Activated CD4-positive, alpha-beta T cell treated with anti-CD3 and anti-CD28 coated beads, Interleukin-2, amount 50 U/mL, for 4 hours (primary cell): ENCODE results near the gene LGR5.

Source experiments
- DNase-seq, 2 experiments: peaks; one replicate each; pipeline ENCODE4 v3.0.0-alpha.2; 2020

LGR5 gene

DNA sequence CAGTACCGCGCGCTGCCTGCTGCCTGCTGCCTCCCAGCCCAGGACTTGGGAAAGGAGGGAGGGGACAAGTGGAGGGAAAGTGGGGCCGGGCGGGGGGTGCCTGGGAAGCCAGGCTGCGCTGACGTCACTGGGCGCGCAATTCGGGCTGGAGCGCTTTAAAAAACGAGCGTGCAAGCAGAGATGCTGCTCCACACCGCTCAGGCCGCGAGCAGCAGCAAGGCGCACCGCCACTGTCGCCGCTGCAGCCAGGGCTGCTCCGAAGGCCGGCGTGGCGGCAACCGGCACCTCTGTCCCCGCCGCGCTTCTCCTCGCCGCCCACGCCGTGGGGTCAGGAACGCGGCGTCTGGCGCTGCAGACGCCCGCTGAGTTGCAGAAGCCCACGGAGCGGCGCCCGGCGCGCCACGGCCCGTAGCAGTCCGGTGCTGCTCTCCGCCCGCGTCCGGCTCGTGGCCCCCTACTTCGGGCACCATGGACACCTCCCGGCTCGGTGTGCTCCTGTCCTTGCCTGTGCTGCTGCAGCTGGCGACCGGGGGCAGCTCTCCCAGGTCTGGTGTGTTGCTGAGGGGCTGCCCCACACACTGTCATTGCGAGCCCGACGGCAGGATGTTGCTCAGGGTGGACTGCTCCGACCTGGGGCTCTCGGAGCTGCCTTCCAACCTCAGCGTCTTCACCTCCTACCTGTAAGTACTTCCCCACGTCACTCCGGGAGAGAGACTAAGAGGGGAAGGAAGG lies at the start of gene LGR5:
Gene LGR5 (plus strand): TSS at position 186 of the 732 bp plus-strand sequence. CDS start 283 bp downstream, at position 469.
- no peak for DNase-seq

DNA sequence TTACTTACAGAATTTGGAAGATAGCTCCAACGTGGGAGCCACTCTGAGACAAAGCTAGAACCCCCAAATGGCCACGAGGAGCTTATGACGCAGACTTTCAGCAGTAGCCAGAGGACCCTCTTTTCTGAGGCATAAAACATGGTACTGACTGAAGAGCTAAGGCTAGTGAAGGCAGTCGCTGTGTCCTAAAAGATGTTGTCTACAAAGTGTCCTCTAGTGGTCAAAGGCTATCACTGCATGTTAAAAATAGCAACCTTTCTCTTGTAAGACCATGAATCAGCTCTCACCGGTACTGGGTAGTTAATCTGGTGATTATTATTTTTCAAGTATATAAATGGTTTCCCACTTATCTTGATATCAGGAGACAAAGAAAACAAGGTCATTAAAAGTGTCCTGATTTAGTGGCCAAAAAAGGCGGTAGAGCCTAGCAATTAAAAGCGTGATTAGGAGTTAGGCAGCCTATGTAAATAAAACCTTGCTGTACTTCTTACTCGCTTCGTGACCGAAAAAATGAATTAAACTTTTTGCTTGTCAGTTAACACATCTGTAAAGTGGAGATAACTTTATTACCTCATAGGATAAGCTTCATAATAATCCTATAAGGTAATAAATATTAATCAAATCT lies 47.0 kb upstream of the LGR5 start:
- DNase-seq: no peak

DNA sequence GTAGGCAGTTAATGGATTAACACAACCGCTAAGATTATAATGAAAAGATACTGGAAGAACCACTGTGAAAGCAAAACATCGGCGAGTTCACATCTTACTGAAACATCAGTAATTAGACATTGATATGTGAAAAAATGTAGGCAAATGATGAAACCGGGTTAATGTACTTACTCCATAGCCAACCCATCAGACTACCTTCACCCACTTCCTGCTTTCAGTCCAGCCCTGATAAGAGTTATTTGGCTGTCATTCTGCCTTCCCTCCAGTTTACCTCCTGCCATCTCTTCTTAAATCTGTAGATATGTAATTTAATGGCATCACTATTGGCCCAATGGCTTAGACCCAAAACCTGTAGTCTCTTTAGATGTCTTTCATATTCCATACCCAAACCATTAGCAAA lies 46.0 kb upstream of the LGR5 start:
- no peak for DNase-seq

DNA sequence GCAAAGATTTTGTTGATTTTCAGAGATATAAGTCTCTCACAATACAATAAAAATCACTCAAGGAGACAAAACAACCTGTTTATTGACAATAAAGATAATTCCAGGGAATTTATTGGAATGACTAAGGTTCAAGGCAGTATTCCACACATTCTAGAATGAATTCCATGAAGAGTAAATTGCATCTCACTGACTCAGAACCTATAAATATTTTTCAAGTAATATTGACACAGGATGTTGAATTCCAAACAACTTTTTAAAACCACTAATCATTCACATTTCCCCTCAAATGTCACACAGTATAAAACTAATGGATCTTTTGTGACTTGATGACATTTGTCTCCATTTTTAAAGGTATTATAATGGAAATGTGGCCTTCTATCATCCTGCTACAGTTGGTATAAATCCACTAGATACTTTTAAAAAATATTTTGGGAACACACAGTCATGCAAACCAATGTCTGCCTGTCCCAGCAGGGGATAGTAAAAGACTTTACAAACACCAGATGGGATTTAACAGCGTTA lies 42.1 kb upstream of the LGR5 start:
- DNase-seq: no peak

DNA sequence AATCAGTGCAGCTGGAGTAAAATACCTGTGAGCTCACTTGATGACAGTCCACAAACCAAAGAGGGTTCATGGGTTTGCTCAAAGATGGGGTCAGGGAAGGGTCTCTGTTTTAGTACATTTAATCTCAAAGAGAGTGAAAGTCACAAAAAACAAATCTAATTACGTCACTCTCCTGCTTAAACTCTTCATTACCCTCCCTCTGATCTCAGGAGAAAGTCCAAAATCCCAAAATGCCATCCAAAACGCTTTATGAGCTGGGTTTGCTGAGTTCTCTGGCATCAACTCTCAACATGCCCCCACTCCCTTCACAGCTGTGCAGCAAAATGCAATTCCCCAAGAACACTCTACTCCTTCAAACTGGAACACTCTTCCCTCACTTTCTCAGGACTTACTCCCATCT lies 40.4 kb upstream of the LGR5 start:
- no peak for DNase-seq

DNA sequence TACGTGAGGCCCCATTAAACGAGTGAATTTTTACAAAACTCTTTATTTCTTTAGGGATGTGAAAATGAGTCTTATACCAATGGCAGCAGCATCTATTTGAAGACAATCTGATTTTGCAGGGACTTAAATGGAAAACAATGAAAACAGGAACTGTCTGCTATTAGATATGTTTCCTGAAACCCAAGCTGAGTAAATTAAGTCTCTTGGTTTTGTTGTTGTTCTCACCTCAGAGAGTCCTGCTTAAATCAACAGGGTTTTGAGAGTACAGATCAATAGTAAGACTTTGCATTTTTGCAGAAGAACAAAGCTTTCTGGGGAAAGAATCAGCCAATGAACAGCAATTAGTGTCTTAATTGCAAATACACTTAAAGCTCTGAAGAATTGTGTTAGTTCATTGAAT lies 39.1 kb upstream of the LGR5 start:
- no peak for DNase-seq

- DNase-seq: no peak
Measured at GRCh38 chr12:71405884-71406283, 33.7 kb upstream of the LGR5 start.

DNA sequence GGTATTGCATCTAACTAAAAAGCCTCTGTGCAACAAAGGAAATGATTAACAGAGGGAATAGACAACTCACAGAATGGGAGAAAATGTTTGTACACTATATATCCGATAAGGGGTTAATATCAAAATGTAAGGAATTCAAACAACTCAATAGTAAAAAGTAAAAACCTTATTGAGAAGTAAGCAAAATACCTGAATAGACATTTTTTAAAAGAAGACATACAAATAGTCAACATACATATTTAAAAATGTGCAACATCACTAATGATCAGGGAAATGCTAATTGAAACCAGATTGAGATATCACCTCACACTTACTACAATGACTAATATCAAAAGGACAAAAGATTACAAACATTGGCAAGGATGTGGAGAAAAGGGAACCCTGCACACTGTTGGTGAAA lies 31.9 kb upstream of the LGR5 start:
- DNase-seq: no peak

GRCh38 chr12:71410844-71411243 lies 28.8 kb upstream of the LGR5 start:
- DNase-seq: no peak

- no peak for DNase-seq
Measured at GRCh38 chr12:71411635-71412034, 28.0 kb upstream of the LGR5 start.

DNA sequence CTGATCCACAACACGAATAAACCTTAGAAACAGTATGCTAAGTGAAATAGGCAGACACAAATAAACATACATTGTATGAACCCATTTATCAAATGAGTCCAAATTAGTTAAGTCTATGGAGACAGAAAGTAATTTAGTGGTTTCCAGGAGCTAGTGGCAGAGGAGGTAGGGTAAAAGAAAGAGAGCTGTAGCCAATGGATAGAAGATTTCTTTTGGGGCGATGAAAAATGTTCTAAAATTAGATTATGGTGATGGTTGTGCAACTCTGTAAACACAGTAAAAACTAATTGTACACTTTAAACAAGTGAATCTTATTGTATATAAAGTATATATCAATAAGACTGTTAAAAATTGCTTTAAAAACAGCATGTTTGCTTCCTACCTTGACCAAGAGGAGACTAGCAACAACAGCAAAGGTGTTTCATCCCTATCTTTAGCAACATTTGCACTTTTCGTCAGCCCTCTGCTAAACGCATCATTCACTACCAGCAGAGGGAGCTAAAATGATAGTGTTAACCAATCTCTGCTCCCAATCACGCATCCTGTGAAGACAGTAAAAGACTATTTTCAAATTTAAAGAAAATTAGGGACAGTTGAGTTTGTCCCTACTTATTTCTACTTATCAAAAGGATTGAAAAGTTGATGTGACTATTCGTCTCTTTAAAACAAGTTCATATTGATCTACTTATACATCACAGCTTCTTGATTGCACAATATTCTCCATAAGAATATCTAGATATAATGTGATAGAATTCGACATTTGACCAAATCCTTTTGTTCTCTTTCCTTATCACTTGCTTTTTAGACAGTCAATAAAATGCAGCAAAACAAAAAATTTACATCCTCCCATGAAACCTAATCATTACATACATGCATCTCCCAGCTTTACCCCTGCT lies 24.0 kb upstream of the LGR5 start:
- no peak for DNase-seq

- no peak for DNase-seq
Measured at GRCh38 chr12:71417181-71417580, 22.4 kb upstream of the LGR5 start.

DNA sequence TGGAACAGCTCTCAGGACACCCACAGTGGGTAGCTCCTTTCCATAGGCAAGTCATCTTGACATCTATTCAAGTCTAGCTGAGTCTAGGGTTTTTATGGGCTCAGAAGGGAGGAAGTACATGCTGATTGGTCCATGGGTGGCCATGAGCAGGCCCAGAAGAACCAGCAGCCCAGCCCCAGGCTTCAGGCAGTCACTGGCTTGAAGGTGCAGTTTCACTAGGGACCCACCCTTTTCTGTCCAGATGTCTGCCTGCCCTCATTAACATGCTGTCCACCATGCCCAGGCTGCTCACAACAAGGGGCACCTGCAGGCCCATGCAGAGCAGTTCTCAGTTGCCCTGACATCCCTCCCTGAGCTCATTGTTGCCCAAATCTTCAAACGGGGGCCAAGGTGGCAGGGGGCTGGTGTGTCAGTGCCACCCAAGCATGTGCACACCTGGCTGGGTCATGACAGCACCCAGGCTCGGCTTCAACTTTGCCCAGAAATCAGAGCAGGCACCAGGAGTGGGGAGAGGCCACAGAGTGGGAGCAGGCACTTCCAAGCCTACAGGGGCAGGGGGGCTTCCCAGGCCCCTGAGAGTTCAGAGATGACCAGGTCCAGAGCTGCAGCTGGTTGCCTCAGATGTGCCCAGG lies 18.7 kb upstream of the LGR5 start:
- DNase-seq: no peak

DNA sequence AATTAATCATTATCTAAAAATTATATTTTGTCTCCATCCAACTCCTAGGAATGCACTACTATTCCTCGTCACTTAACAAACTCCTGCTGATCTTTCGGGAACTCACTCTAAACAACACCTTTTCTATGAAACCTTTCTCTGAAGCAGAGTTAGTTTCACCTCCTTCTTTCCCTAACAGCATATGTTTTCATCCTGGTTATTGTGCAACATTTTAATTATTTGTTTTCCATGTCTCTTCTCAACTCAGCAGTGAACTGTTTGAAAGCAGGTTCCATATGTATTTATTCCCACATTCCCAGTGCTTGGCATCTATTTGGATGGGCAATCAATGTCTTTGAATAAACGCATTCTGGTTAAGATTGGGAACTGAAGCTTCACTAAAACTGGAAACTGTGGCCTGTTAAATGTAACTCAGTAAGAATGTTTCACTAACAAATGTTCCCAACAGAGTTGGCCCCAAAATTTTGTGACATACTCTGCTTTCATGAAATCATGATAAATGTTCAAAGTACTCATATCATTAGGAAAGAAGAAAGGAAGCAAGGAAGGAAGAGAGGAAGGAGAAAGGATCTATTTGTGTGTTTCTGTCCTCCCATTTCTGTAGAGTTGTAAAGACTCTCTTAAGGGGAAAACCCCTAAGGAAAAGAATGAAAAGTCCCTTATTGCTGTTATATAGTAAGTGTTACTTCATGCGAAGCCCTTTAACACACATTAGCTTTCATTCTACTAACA lies 13.9 kb upstream of the LGR5 start:
- DNase-seq: no peak

DNA sequence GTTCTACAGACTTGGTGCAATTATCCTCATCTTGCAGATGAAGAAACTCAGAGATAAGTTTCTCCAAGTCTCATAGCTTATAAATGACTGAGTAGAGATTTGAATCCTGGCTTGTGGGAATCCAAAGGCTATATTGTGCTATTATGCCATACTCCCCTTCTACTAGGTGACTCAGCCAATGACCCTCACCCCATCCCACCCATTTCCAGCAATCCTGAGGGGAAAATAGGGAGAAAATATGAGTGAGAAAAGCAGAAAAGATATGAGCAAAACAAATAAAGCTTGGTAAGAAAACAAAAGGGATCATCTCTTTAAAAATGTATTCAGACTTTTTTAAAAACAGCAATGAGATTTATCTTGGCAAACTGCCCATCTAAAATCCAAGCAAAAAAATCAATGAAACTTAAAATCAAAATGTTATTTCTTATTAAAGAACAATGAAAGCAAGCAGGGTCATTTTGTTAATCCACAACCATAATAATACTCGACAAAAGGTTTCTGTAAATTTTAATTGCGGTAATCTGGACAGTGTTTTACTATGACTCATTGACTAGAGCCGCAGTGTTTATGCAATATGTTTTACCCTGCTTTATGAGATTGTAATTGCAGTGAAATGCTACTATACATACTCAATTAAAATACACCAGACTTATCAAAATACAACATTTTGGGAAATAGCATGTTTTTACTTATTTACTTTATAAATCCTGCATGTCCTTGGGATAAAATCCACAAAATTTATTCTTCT lies 13.1 kb upstream of the LGR5 start:
- DNase-seq: no peak

- no peak for DNase-seq
Measured at GRCh38 chr12:71430756-71431155, 8.8 kb upstream of the LGR5 start.

DNA sequence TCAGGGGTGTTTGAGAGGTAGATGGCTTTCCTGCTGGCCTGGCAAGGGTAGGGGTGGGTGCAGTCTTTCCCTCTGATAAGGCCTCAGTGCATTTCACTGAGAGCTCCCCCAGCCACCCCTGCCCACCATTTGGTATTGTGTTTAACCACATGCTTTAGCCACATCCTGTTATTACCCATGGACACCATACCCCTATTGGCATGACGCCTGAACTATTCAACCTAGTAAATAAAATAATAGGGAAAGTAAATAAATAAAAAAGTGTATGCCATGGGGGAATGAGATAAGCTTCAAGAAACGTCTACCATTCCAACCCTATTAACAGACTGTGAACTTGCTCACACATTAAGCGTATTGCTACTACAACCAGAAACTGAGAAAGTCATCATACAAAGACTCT lies 7.6 kb upstream of the LGR5 start:
- no peak for DNase-seq

DNA sequence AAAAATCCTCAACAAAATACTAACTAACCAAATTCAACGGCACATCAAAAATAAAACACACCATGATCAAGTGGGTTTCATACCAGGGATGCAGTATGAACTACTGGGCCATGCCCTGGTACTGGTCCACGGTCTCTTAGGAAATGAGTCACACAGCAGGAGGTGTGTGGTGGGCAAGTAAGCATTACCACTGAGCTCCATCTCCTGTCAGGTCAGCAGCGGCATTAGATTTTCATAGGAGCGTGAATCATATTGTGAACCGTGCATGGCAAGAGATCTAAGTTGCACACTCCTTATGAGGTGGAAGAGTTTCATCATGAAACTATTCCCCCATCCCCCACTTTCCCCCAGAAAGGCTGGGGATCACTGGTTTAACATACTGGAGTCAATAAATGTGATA lies 6.7 kb upstream of the LGR5 start:
- DNase-seq: no peak

DNA sequence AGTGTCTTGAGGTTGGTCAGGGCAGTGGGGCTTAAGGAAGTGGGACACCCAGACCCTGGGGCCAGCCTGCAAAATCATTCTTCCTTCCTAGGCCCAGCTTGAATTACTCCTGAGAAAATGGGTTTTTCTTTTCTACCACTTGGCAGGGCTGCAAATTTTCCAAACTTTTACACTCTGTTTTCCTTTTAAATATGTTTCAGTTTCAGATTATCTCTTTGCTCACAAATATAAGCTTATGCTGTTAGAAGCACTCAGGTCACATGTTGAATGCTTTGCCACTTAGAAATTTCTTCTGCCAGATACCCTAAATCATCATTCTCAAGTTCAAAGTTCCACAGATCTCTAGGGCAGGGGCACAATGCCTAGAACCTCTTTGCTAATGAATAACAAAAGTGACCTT lies 2.9 kb upstream of the LGR5 start:
- DNase-seq: no peak

GRCh38 chr12:71438670-71439361 lies 782 bp upstream of the LGR5 start:
- DNase-seq: no peak

DNA sequence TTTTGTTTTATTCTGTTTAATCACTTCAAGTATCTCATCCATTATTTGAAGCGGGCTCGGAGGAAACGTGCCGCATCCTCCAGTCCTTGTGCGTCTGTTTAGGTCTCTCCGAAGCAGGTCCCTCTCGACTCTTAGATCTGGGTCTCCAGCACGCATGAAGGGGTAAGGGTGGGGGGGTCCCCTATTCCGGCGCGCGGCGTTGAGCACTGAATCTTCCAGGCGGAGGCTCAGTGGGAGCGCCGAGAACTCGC lies 311 bp upstream of the LGR5 start:
- DNase-seq: no peak
